SK-N-SH (cell line): ENCODE data around the gene MAPK6. TPM values are rescaled to one million over a fixed set of nuclear protein-coding genes. Genes with fewer than 3 reads are reported as not detected.

Source experiments
- CTCF ChIA-PET: fragments of 300-600, 350-600 bp; formaldehyde crosslinking; extraction: SDS; loops from one replicate; lab custom pipeline; 2021; lab: Yijun Ruan, JAX
- POLR2A ChIA-PET: fragments of 350-600 bp; sonication (Branson Sonifier 250); formaldehyde crosslinking; extraction: SDS; loops from one replicate; lab custom pipeline; 2020; ENCODE audit warnings: antibody characterized with exemption, inconsistent platforms; lab: Yijun Ruan, JAX
- DNase-seq: peaks from one replicate; pipeline ENCODE4 v3.0.0; 2012
- H2AFZ ChIP-seq: fragments of 200-600 bp; sonication (generic); 2 replicates; pipeline ENCODE4 v1.8.1; 2016; ENCODE audit warnings: antibody characterized with exemption, mild to moderate bottlenecking, low read depth
- H3F3A ChIP-seq: fragments of 200-600 bp; sonication (generic); replicated peaks from 2 replicates; pipeline ENCODE3; 2016; ENCODE audit warnings: antibody characterized with exemption, mild to moderate bottlenecking; ENCODE audit not compliant: insufficient read depth
- H3K27ac ChIP-seq, 2 experiments: fragments of 200-500 bp in 1 of 2; fragments of 200-600 bp in 1 of 2; sonication (Bioruptor generic) in 1 of 2; sonication (generic), shearing (Covaris generic) in 1 of 2; 2 replicates each; pipeline versions ENCODE4 v1.5.1 to v1.6.1; 2014 to 2016; ENCODE audit warnings: low read depth in 2 of 2, inconsistent platforms in 1 of 2, low read length in 1 of 2, mild to moderate bottlenecking in 1 of 2, mixed read lengths in 1 of 2
- H3K27me3 ChIP-seq: fragments of 200-600 bp; sonication (generic), shearing (Covaris generic); 2 replicates; pipeline ENCODE4 v1.6.1; 2016; ENCODE audit warnings: mixed run types; ENCODE audit not compliant: insufficient read depth
- H3K36me3 ChIP-seq, 2 experiments: fragments of 200-500 bp in 1 of 2; fragments of 200-600 bp in 1 of 2; sonication (Bioruptor generic) in 1 of 2; sonication (generic) in 1 of 2; replicated peaks in 1 of 2; 2 replicates each; pipeline versions ENCODE3 to v1.5.1; 2014 to 2016; ENCODE audit warnings: low read length in 1 of 2, mild to moderate bottlenecking in 1 of 2; ENCODE audit not compliant: insufficient read depth in 2 of 2, control insufficient read depth in 1 of 2
- H3K4me1 ChIP-seq, 2 experiments: fragments of 200-500 bp in 1 of 2; fragments of 200-600 bp in 1 of 2; sonication (Bioruptor generic) in 1 of 2; sonication (generic), shearing (Covaris generic) in 1 of 2; 2 replicates each; pipeline versions ENCODE4 v1.5.1 to v1.6.1; 2014 to 2016; ENCODE audit warnings: low read depth in 1 of 2, low read length in 1 of 2, mixed run types in 1 of 2; ENCODE audit not compliant: insufficient read depth in 2 of 2, control insufficient read depth in 1 of 2
- H3K4me2 ChIP-seq: fragments of 200-600 bp; sonication (generic), shearing (Covaris generic); 2 replicates; pipeline ENCODE4 v1.6.1; 2017; ENCODE audit warnings: mixed run types
- H3K4me3 ChIP-seq, 2 experiments: fragments of 200-500 bp in 1 of 2; fragments of 200-600 bp in 1 of 2; sonication (Bioruptor generic) in 1 of 2; sonication (generic), shearing (Covaris generic) in 1 of 2; 2 replicates each; pipeline versions ENCODE4 v1.5.1 to v1.8.1; 2014 to 2016; ENCODE audit warnings: low read depth in 2 of 2, inconsistent platforms in 1 of 2, low read length in 1 of 2, mild to moderate bottlenecking in 1 of 2, mixed read lengths in 1 of 2, moderate library complexity in 1 of 2
- H3K79me2 ChIP-seq: fragments of 200-600 bp; sonication (generic); 2 replicates; pipeline ENCODE4 v1.8.1; 2017; ENCODE audit warnings: mild to moderate bottlenecking; ENCODE audit not compliant: insufficient read depth
- H3K9ac ChIP-seq: fragments of 200-600 bp; sonication (generic); 2 replicates; pipeline ENCODE4 v1.6.1; 2017; ENCODE audit warnings: mixed run types
- H3K9me2 ChIP-seq: fragments of 200-600 bp; sonication (generic); 2 replicates; pipeline ENCODE4 v1.6.1; 2017; ENCODE audit warnings: mixed run types
- H3K9me3 ChIP-seq: fragments of 200-600 bp; sonication (generic); 2 replicates; pipeline ENCODE4 v1.6.1; 2017; ENCODE audit warnings: mixed run types, mild to moderate bottlenecking, moderate library complexity
- H4K20me1 ChIP-seq: fragments of 200-600 bp; sonication (generic); 2 replicates; pipeline ENCODE4 v1.6.1; 2017; ENCODE audit warnings: mild to moderate bottlenecking, mixed run types; ENCODE audit not compliant: insufficient read depth
- CTCF ChIP-seq: fragments of 200-600 bp; sonication (generic); IDR thresholded peaks from 2 replicates; pipeline ENCODE4 v1.6.1; 2017; ENCODE audit warnings: antibody characterized with exemption, mild to moderate bottlenecking, moderate library complexity
- ELF1 ChIP-seq: IDR thresholded peaks from 2 replicates; pipeline ENCODE4 v1.4.0; 2012
- FOXM1 ChIP-seq: IDR thresholded peaks from 2 replicates; pipeline ENCODE4 v1.4.0; 2012; ENCODE audit warnings: low read depth, mild to moderate bottlenecking
- JUND ChIP-seq: IDR thresholded peaks from 2 replicates; pipeline ENCODE4 v1.4.0; 2012
- MAX ChIP-seq: IDR thresholded peaks from 2 replicates; pipeline ENCODE4 v1.4.0; 2012; ENCODE audit warnings: low read depth
- MEF2A ChIP-seq: IDR thresholded peaks from 2 replicates; pipeline ENCODE4 v1.4.0; 2012; ENCODE audit warnings: low read depth, borderline replicate concordance
- PBX3 ChIP-seq: IDR thresholded peaks from 2 replicates; pipeline ENCODE4; 2012
- RAD21 ChIP-seq: IDR thresholded peaks from 2 replicates; pipeline ENCODE4 v1.6.1; 2012; ENCODE audit warnings: mild to moderate bottlenecking, low read length
- REST ChIP-seq: IDR thresholded peaks from 2 replicates; pipeline ENCODE4 v1.6.1; 2012; ENCODE audit warnings: mild to moderate bottlenecking, low read depth, low read length, moderate library complexity
- RFX5 ChIP-seq: IDR thresholded peaks from 2 replicates; pipeline ENCODE4 v1.6.1; 2012; ENCODE audit warnings: mild to moderate bottlenecking, improper control_type of control experiment, low read length
- SIN3A ChIP-seq: IDR thresholded peaks from 2 replicates; pipeline ENCODE4 v1.6.1; 2012; ENCODE audit warnings: low read depth, mild to moderate bottlenecking, low read length, moderate library complexity, borderline replicate concordance
- TAF1 ChIP-seq: IDR thresholded peaks from 2 replicates; pipeline ENCODE4 v1.6.1; 2012; ENCODE audit warnings: low read depth, mild to moderate bottlenecking, low read length, moderate library complexity, borderline replicate concordance
- WGBS: methylation state at CpG from one replicate; pipeline ENCODE4 v1.1.6; 2017; ENCODE audit warnings: low lambda C conversion rate; 5-methylcytosine and 5-hydroxymethylcytosine counted together
- polyA plus RNA-seq, 3 experiments: library from polyadenylated mRNA; depleted of rRNA; stranded (reverse); fragments of >200 nt; gene quantifications; 2 replicates each; pipeline ENCODE4 v1.2.3, GENCODE V29; 2012

The MAPK6 gene
- polyA plus RNA-seq, 1 of the 3 experiments (the other 2 are of a cell fraction): 16.9 TPM

GRCh38 chr15:52099651-52100272 lies 80.7 kb downstream of the MAPK6 start:
- peaks cover 1 to 27% of the 10 kb centered on the region in 2 experiments; a peak in 3 of 4 replicates for H3K4me1 ChIP-seq

More at GRCh38 chr15:52099651-52100272, 80.7 kb downstream of the MAPK6 start:
- no peaks in the 10 kb centered on the region for H3K27me3 ChIP-seq
- no peak overlapping the region for H3K4me2 ChIP-seq
- no peaks in the 10 kb centered on the region for H4K20me1 ChIP-seq
- no peaks in the 10 kb centered on the region for H3K9me2 ChIP-seq
- no peak overlapping the region for H3K27ac ChIP-seq
- no peak overlapping the region for H3K9ac ChIP-seq
- no peaks in the 10 kb centered on the region for H3K79me2 ChIP-seq
- 94% methylated on average over 15 of the region's 15 CpGs for WGBS
- no peak for TF ChIP-seq MAX
- TF ChIP-seq CTCF: no peak
- no peak for TF ChIP-seq JUND
- no peak for TF ChIP-seq PBX3
- no peak for TF ChIP-seq MEF2A
- no peak for TF ChIP-seq RAD21
- no peak for TF ChIP-seq REST
- TF ChIP-seq RFX5: no peak
- TF ChIP-seq FOXM1: no peak
- no peak for TF ChIP-seq SIN3A
- TF ChIP-seq TAF1: no peak
- no peak for TF ChIP-seq ELF1
- H3K36me3 ChIP-seq: no peaks in the 10 kb centered on the region
- no peak overlapping the region for H3K4me3 ChIP-seq
- no peak for DNase-seq
- CTCF ChIA-PET: interaction anchor here (1.1 kb wide), 1 partner anchor 21 kb away, joined by 4 read pairs; no protein-coding TSS in a partner anchor
- no peak overlapping the region for H2AFZ ChIP-seq
- H3K9me3 ChIP-seq: no peaks in the 10 kb centered on the region
- POLR2A ChIA-PET: no interaction called here
- H3F3A ChIP-seq: peaks cover 34% of the 10 kb centered on the region
